Lower lobe of right lung (tissue), 2 donors: ENCODE results near the gene DYNC1I2. TPM values are rescaled to one million over a fixed set of nuclear protein-coding genes. Genes with fewer than 3 reads are reported as not detected.

Source experiments
- ATAC-seq, 2 donors: fragments of 200-7000 bp; cut with Tn5 transposase; one replicate each; pipeline ENCODE4 v1.9.1; 2020 to 2022; ENCODE audit warnings: mild to moderate bottlenecking in 2 of 2, moderate library complexity in 2 of 2
- DNase-seq: peaks from one replicate; pipeline ENCODE4 v3.0.0-alpha.2; 2020
- H3K27ac ChIP-seq: fragments of 200-600 bp; one replicate; pipeline ENCODE4 v1.8.0; 2022
- H3K27me3 ChIP-seq: fragments of 200-600 bp; one replicate; pipeline ENCODE4 v1.8.0; 2022; ENCODE audit warnings: low read depth
- H3K36me3 ChIP-seq: fragments of 200-600 bp; one replicate; pipeline ENCODE4 v1.8.0; 2022; ENCODE audit warnings: mild to moderate bottlenecking
- H3K4me1 ChIP-seq: fragments of 200-600 bp; one replicate; pipeline ENCODE4 v1.8.0; 2022
- H3K4me3 ChIP-seq: fragments of 200-600 bp; one replicate; pipeline ENCODE4 v1.8.0; 2022; ENCODE audit warnings: mild to moderate bottlenecking
- H3K9me3 ChIP-seq: fragments of 200-600 bp; one replicate; pipeline ENCODE4 v1.8.0; 2022
- intact Hi-C: fragments of 100-400 bp; cut with DNase I; formaldehyde crosslinking; loops from one replicate; pipeline ENCODE4 v1.11.0; 2022
- total RNA-seq: library from RNA; stranded (reverse); fragmentation: NEBNext Ultra II Directional; extraction: Animal tissue kit (Norgen Biotek cat#: 25700); gene quantifications from one replicate; pipeline ENCODE4 v1.2.1, GENCODE V29; 2021
- TF ChIP-seq, protein P1 (sequence below): fragments of 200-600 bp; IDR thresholded peaks from one replicate; pipeline ENCODE4 v1.8.0; 2022; ENCODE audit warnings: antibody characterized with exemption, mild to moderate bottlenecking
- donor health status: DM: no; HTN: yes; CAD: no; lungs with severe emphysema.

The DYNC1I2 gene
- total RNA-seq, 1 donor from 2014 or later: 77.2 TPM

DNA sequence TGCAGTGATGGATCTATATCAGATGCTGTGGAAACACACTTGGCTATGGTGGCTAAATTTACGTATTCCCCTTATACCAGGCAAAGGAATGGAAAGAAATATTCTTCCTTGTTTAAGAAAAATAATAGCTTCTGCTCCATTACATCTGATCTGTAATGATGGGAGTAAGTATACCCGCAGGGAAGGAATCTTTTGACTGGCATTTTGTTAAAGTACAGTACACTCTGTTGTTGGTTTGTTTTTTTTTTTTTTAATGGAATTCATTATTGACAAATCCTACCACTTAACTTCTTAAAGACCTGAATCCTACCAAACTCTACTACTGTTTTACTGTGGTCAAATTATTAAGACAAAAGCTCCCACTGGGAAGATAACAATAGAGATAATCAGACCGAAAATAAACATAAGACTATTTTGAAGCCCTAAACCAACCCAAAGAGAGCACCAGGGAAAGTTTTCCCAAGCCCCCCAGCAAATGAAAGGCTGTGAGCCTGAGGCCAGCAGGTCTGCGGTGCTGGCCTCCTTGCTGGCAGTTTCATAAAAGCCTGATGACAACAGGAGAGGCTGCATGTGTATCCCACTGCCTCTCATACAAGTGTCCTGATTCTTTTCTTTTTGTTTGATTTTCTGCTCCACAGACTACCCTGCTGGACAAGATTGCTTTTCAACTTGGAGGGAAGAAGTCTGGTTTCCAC is 105.8 kb downstream of the DYNC1I2 start:
- no peaks in the 10 kb centered on the region for H3K27me3 ChIP-seq
- no peaks in the 10 kb centered on the region for H3K4me1 ChIP-seq
- H3K4me3 ChIP-seq: no peak overlapping the region
- intact Hi-C loops: no loop called here
- no peak overlapping the region for H3K27ac ChIP-seq
- TF ChIP-seq, protein P1, sequence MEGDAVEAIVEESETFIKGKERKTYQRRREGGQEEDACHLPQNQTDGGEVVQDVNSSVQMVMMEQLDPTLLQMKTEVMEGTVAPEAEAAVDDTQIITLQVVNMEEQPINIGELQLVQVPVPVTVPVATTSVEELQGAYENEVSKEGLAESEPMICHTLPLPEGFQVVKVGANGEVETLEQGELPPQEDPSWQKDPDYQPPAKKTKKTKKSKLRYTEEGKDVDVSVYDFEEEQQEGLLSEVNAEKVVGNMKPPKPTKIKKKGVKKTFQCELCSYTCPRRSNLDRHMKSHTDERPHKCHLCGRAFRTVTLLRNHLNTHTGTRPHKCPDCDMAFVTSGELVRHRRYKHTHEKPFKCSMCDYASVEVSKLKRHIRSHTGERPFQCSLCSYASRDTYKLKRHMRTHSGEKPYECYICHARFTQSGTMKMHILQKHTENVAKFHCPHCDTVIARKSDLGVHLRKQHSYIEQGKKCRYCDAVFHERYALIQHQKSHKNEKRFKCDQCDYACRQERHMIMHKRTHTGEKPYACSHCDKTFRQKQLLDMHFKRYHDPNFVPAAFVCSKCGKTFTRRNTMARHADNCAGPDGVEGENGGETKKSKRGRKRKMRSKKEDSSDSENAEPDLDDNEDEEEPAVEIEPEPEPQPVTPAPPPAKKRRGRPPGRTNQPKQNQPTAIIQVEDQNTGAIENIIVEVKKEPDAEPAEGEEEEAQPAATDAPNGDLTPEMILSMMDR: no peak
- ATAC-seq (no peak), DNase-seq (no peak)
- H3K36me3 ChIP-seq: peaks cover 40% of the 10 kb centered on the region
- H3K9me3 ChIP-seq: no peaks in the 10 kb centered on the region

DNA sequence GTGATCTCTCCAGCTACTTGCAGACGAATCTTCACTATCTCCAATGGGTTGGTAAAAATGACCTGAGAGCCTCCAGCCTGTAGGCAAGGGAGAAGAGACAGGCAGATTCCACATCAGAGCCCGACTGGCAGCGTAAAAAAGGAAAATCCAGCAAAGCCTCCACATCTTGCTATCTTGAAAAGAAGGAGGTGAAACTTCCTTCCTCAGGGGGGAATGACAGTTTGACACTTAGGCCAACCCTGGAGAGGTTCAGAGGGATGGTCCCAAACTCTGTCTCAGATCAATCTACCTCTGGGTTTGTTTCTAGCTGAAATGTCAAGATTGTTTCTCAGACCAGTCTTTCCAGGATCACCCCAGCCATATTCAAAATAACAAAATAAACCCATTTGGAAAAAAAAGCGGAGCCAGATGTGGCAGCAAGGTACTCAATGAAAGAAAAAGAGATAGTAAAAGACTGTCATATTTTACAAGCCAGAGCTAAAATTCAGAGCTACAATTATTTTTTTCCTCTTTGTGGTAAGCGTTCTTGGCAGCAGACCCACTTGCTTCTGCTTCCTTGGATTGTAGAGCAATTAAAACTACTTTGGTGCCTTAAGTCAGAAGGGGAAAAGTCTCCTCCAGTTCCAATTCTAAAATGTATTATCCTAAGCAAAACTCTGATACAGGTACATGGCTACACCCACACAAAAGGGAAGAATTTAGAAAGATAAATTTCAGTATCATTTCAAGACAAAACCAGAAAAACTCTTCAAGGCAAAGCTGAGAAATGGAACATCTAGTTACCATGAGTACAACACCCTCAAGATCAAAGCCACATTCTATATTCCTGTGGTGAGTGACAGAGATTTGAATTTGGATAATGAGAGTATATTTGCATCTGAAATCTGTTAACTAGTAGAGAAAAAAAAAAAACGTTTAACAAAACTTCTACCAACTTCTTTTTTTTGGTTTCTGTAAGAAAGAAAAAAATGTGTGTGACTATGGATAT is 106.7 kb downstream of the DYNC1I2 start:
- H3K9me3 ChIP-seq: no peaks in the 10 kb centered on the region
- peaks cover 32% of the 10 kb centered on the region for H3K36me3 ChIP-seq
- H3K27ac ChIP-seq: no peak overlapping the region
- intact Hi-C loops: no loop called here
- no peaks in the 10 kb centered on the region for H3K4me1 ChIP-seq
- DNase-seq: no peak
- TF ChIP-seq, protein P1: no peak
- no peak for ATAC-seq
- H3K27me3 ChIP-seq: no peaks in the 10 kb centered on the region
- no peak overlapping the region for H3K4me3 ChIP-seq

DNA sequence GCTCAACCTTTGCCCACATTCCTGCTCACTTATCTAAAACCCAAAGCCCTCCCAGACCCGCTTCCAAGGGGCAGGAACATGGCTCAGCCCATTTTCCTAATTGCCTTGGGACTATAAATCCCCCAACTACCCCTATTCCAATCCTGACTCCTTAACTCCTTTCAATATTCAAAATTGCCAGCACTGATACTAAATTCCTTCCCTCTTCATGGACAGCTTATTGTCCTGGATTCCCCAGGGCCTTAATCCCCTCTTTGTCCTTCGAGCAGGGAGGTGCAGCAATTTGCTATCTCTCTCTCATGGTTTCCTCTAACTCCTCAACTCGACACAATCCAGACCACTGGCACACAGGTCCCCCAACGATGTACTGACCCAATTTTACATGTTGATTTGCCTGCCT is 107.6 kb downstream of the DYNC1I2 start:
- no peaks in the 10 kb centered on the region for H3K27me3 ChIP-seq
- H3K4me1 ChIP-seq: no peaks in the 10 kb centered on the region
- no peak overlapping the region for H3K4me3 ChIP-seq
- intact Hi-C loops: no loop called here
- ATAC-seq (no peak), DNase-seq (no peak)
- no peaks in the 10 kb centered on the region for H3K9me3 ChIP-seq
- no peak overlapping the region for H3K27ac ChIP-seq
- TF ChIP-seq, protein P1: no peak
- H3K36me3 ChIP-seq: peaks cover 32% of the 10 kb centered on the region

Other genes with a start within 250 kb of the DYNC1I2 start
- 262 TPM for gene CYBRD1, start 165.0 kb upstream of the DYNC1I2 start, total RNA-seq
- 10.8 TPM for gene SLC25A12, start 206.8 kb downstream of the DYNC1I2 start, total RNA-seq
- gene HAT1, start 235.0 kb downstream of the DYNC1I2 start, total RNA-seq: 26.5 TPM